HG03520 (cell line): Measurements from ENCODE around the gene EDC4.

ENCODE experiments used
- ATAC-seq: cut with Tn5 transposase; IDR thresholded peaks from one replicate; pipeline ENCODE4 v1.9.1; 2021; ENCODE audit warnings: mild to moderate bottlenecking, moderate library complexity; ENCODE audit not compliant: unreplicated experiment

Gene EDC4

GRCh38 chr16:67873435-67874370 is 851 bp downstream of the EDC4 start:
- ATAC-seq = peak; percentile 11

GRCh38 chr16:67874372-67874771 is 1.5 kb downstream of the EDC4 start:
- ATAC-seq = no peak

- ATAC-seq = no peak
These were observed 4.2 kb downstream of the EDC4 start for GRCh38 chr16:67877064-67877463.

DNA sequence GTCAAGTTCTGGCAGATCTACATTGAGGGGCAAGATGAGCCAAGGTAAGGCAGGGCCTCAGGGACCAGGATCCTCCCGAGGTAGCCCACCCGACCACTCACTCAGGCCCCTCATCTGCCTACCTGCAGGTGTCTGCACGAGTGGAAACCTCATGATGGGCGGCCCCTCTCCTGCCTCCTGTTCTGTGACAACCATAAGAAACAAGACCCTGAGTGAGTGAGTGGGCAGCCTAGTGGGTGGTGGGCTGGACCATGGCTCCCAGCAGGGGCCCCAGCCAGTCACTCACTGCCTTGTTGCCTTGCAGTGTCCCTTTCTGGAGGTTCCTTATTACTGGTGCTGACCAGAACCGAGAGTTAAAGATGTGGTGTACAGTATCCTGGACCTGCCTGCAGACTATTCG is 5.4 kb downstream of the EDC4 start:
- no peak for ATAC-seq

DNA sequence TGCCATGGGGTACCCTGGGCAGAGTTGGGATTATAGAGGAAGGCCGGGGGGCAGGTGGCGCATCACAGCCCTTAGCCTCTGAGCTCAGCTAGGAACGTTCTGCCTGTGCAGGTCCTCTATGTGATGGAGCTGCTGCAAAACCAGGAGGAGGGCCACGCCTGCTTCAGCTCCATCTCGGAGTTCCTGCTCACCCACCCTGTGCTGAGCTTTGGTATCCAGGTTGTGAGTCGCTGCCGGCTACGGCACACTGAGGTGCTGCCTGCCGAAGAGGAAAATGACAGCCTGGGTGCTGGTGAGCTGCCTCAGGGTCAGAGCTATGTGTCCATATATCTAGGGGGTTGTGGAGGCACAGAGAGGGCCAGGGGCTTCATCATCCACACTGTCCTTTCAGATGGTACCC is 6.0 kb downstream of the EDC4 start:
- no peak for ATAC-seq

GRCh38 chr16:67879462-67879861 is 6.6 kb downstream of the EDC4 start:
- ATAC-seq = no peak

GRCh38 chr16:67879936-67880335 is 7.1 kb downstream of the EDC4 start:
- ATAC-seq = no peak

- ATAC-seq = no peak
These were observed 7.7 kb downstream of the EDC4 start for GRCh38 chr16:67880584-67880983.

DNA sequence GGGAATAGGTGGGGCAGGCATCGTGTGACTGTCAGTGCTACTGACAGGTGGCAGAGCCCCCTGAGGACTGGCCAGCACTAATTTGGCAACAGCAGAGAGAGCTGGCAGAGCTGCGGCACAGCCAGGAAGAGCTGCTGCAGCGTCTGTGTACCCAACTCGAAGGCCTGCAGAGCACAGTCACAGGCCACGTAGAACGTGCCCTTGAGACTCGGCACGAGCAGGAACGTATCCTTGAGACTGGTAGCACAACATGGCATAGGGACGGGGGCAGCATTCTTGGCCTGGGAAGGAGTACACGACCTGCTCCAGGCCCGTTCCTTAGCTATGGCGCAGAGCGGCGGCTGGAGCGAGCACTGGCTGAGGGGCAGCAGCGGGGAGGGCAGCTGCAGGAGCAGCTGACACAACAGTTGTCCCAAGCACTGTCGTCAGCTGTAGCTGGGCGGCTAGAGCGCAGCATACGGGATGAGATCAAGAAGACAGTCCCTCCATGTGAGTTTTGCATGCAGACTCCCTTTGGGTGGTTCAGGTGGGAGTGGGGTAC is 8.8 kb downstream of the EDC4 start:
- no peak for ATAC-seq

DNA sequence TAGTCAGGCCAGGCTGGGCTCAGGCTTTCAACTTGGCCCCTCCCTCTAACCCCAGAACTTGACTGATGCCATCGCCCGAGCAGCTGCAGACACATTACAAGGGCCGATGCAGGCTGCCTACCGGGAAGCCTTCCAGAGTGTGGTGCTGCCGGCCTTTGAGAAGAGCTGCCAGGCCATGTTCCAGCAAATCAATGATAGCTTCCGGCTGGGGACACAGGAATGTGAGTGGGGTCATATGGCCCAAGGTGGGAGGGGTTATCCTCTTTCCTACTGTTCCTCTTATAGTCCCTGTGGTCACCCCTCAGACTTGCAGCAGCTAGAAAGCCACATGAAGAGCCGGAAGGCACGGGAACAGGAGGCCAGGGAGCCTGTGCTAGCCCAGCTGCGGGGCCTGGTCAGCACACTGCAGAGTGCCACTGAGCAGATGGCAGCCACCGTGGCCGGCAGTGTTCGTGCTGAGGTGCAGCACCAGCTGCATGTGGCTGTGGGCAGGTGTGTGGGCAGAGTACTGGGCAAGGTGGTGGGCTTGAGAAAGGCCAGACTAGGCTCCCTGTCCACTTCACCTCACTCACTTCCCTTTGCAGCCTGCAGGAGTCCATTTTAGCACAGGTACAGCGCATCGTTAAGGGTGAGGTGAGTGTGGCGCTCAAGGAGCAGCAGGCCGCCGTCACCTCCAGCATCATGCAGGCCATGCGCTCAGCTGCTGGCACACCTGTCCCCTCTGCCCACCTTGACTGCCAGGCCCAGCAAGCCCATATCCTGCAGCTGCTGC is 9.7 kb downstream of the EDC4 start:
- no peak for ATAC-seq

DNA sequence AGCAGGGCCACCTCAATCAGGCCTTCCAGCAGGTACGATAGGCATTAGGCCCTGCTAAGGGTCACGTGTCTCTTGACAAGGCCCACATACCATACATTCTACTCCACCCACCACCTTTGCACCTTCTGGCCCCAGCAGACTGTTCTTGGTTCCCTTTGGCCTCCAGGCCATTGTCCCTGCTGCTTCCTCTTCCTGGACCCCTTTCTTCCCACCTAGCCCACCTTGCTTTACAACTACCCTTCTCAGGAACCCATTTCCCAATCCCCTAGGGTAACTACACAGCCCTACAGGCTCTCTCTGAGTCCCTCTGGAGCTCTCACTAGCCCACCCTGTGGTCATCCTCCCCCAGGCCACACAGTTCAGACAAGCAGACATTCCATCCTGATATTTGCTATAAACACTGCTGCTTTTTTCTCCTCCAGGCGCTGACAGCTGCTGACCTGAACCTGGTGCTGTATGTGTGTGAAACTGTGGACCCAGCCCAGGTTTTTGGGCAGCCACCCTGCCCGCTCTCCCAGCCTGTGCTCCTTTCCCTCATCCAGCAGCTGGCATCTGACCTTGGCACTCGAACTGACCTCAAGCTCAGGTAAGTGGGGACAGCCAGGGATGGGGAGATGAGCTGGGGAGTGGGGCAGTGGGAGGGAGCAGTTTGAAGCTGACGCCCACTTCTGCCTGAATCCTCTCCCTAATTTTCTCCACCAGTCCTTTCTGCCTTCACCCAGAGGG is 10.5 kb downstream of the EDC4 start:
- no peak for ATAC-seq

- no peak for ATAC-seq
These were observed 11.0 kb downstream of the EDC4 start for GRCh38 chr16:67883872-67884261.

DNA sequence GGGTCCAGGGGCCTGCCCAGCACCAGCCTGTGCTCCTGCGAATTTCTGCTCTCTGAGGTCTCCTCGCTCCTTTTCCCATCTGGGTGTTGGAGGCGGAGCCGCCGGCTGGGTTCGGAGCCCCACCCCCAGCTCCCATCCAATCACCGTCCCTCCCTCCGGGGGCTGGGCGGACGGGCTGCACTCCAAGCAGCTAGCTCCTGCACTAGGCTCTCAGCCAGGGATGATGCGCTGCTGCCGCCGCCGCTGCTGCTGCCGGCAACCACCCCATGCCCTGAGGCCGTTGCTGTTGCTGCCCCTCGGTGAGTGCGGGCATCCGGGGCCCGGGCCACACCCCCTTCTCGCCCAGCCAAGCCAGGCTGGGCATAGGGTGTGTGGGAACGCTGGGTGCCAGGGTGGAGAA is 11.8 kb downstream of the EDC4 start, which contains the start of gene NRN1L:
Gene NRN1L (plus strand): TSS at position 202 of the 400 bp plus-strand sequence. CDS start 19 bp downstream, at position 221.
- ATAC-seq = no peak

DNA sequence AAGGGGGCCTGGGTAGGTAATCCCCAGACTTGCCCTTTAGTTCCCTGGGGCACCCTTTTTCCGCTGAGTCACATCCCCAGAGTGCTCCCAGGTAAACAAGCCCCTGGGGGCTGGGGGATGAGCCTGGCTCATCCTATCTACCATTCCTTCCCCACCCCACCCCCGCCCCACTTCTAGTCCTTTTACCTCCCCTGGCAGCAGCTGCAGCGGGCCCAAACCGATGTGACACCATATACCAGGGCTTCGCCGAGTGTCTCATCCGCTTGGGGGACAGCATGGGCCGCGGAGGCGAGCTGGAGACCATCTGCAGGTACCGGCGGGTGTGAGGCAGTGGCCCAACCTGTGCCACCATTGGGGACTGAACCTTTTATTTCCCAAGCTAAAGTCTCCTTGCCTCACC is 12.7 kb downstream of the EDC4 start:
- ATAC-seq = no peak

DNA sequence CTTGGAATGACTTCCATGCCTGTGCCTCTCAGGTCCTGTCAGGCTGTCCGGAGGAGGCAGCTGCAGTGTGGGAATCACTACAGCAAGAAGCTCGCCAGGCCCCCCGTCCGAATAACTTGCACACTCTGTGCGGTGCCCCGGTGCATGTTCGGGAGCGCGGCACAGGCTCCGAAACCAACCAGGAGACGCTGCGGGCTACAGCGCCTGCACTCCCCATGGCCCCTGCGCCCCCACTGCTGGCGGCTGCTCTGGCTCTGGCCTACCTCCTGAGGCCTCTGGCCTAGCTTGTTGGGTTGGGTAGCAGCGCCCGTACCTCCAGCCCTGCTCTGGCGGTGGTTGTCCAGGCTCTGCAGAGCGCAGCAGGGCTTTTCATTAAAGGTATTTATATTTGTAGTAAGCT is 13.1 kb downstream of the EDC4 start:
- no peak for ATAC-seq

GRCh38 chr16:67886387-67886786 is 13.5 kb downstream of the EDC4 start:
- no peak for ATAC-seq

DNA sequence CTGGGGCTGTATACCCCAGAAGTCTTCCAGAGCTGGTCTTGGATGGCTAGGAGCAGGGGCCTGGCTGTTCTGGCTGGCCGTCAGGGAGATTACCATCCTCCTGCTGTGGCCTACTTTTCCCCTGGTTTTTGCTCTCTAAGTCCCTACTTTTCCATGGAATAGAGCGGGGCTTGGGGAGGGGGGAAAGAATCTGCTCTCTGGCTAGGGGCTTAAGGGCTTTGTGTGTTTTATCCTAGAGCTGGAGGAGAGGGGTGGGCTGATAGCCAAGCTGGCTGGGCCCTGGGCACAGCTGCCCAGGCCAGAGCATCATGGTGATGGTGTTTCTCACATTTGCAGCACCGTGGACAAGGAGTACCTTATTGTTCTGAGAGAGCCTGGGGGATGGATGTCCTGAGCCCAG is 15.5 kb downstream of the EDC4 start:
- ATAC-seq = no peak

DNA sequence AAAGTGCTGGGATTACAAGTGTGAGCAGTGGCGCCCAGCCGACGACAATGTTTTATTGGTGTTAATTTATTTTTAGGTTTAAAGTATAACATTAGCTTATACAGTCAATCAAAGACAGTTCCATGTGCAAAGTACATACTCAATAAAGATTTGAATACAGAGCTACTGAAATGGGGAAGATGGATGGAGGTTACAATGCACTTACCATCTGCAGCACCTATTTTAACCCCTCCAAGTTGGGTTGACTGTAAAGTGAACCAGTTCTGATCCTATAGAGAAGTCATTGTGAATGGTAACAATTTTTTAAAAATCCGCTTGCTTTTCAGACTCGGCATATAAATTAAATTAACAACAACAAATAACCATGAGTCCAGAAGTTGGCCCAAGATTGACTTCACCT is 19.5 kb downstream of the EDC4 start:
- no peak for ATAC-seq

DNA sequence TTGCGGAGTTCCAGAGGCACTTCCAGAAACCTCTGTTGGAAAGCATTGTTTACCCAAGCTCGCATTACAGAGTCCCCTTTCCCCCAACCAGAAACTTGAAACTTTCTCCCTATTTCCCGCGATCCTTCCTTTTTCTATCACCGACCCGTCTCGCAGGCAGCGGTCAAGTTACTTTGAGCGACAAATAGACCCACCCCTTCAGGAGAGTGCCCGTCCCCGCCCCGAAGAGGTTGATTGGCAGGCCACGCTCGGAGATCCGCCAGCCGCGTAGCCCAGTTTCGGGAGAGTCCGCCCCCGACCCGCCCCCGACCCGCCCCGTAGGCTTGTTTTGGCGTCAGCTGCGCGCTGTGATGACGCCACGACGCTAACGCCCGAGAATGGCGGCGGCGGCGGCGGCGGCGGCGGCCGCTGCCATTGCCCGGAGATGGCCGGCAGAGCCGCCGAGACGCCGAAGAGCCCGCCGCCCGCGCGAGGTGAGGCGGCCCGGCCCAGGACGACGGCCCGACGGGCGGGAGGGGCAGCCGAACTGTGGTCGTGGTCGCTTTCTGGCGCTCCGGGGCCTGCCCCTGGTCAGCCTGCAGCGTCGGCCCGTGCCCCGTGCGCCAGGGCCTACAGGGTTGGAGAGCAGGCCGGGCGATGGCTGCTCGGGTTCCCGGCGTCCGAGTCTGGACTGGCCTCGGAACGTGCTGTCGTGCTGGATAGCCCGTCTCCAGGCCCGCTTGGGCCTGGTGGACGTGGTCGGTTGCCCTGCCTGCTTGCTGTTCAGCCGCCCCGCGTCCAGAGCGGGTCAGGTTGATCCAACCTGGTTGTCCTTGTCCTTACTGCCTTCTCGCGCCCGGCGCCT is 20.3 kb downstream of the EDC4 start, which contains the start of gene PSKH1:
Gene PSKH1 (plus strand): TSS at position 356 of the 844 bp plus-strand sequence. CDS start 15,496 bp downstream, outside the sequence.
- ATAC-seq = peak; percentile 79
